GM12873 (cell line): ENCODE data around the gene KLHL4.

ENCODE experiments used
- CTCF ChIP-seq: IDR thresholded peaks from 2 replicates; pipeline ENCODE4 v1.5.1; 2012; ENCODE audit warnings: low read depth, mild to moderate bottlenecking, moderate library complexity, low read length, control low read depth; ENCODE audit not compliant: insufficient read depth; ENCODE audit errors: missing control alignments

The KLHL4 gene

GRCh38 chrX:87517571-87518141 is at the start of gene KLHL4:
TSS of gene KLHL4 (plus strand) at chrX:87517802. CDS start at chrX:87517894, 92 bp downstream.
- no peak for TF ChIP-seq CTCF

- TF ChIP-seq CTCF, result no peak
Observed at GRCh38 chrX:87468941-87469340, 48.7 kb upstream of the KLHL4 start.

GRCh38 chrX:87475793-87476192 is 41.8 kb upstream of the KLHL4 start:
- no peak for TF ChIP-seq CTCF

GRCh38 chrX:87489071-87489470 is 28.5 kb upstream of the KLHL4 start:
- no peak for TF ChIP-seq CTCF

GRCh38 chrX:87515836-87516235 is 1.8 kb upstream of the KLHL4 start:
- TF ChIP-seq CTCF, result no peak

GRCh38 chrX:87516717-87517121 is 883 bp upstream of the KLHL4 start:
- TF ChIP-seq CTCF, result no peak

GRCh38 chrX:87518504-87518903 is 902 bp downstream of the KLHL4 start:
- no peak for TF ChIP-seq CTCF
